ENCODE results near the gene RAI1. TPM values are rescaled to one million over a fixed set of nuclear protein-coding genes. Genes with fewer than 3 reads are reported as not detected.

The RAI1 gene
- total and polyA plus RNA-seq, 10 of the 15 experiments (the other 5 are each of a cell fraction or from before 2014, with no cell fraction given), result 0.66 to 37.7 (median 6.0) TPM

DNA sequence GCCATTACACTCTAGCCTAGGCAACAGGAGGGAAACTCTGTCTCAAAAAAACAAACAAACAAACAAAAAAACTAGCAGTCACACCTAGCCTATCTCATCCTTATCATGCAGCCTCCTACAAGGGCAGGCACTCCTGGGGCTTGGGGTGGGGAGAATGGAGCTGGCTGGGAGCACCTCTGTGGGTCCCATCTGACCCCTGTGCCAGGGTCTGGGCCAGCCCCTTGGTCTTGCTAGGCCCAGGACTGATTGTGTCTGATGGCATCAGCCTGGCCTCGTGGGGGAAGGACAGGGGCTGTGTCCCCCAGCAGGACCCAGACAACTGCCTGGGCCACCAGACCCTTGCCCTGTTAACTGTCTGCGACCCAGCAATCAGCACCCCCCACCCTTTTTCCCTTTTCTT lies 105.7 kb downstream of the RAI1 start:
- intact Hi-C loops (cut with micrococcal nuclease; ENCODE audit: unreplicated experiment) (no loop called here), in situ Hi-C loops (cut with MboI) (no loop called here)
- peaks cover 0 to 6% of the 10 kb centered on the region in 2 experiments; a peak in 2 of 4 replicates for H3K36me3 ChIP-seq (ENCODE audit: control insufficient read depth in 2 of 2, insufficient read depth in 2 of 2, low read length in 1 of 2)
- no peaks in the 10 kb centered on the region for H3K27me3 ChIP-seq (replicated peaks in 1 of 2; ENCODE audit: control insufficient read depth in 2 of 2, insufficient read depth in 2 of 2, low read length in 1 of 2)
- H4K20me1 ChIP-seq (ENCODE audit: control insufficient read depth, insufficient read depth), result no peaks in the 10 kb centered on the region
- SMC1A ChIA-PET (ENCODE audit: uncharacterized antibody, unreplicated experiment), result interaction anchor here (1.7 kb wide), 1 partner anchor 22 kb away, joined by 4 read pairs; no protein-coding TSS in a partner anchor
- POLR2A ChIA-PET, result interaction anchor here (0.8 kb wide), 1 partner anchor 38 kb away, joined by 3 read pairs; no protein-coding TSS in a partner anchor
- no peak for FAIRE-seq
- no peak overlapping the region for H3K27ac ChIP-seq (ENCODE audit: control insufficient read depth, insufficient read depth)
- CTCF ChIA-PET, result interaction anchor here (0.7 to 1.4 kb wide), 2 partner anchors 107 to 132 kb away, joined by 3 to 5 read pairs; no protein-coding TSS in a partner anchor
- WGBS (ENCODE audit: insufficient coverage, insufficient replicate concordance, low lambda C conversion rate, missing lambda C conversion rate), result 73% methylated on average over 2 of the region's 2 CpGs
- no peak for ATAC-seq
- RAD21 ChIA-PET (ENCODE audit: unreplicated experiment), result interaction anchor here (1.1 kb wide), 1 partner anchor 100 kb away, joined by 3 read pairs; no protein-coding TSS in a partner anchor
- H2AFZ ChIP-seq (ENCODE audit: control insufficient read depth, low read depth, low read length), result no peak overlapping the region
- H3K9ac ChIP-seq (ENCODE audit: control insufficient read depth, insufficient read depth, low read length), result no peak overlapping the region
- no peak for DNase-seq (ENCODE audit: low read depth, low spot score)
- BruUV-seq (replicated peaks), result no TSS peak
- no peak overlapping the region for H3K4me3 ChIP-seq
- H3K4me1 ChIP-seq (ENCODE audit: control insufficient read depth, insufficient read depth, low read length), result peaks cover 8% of the 10 kb centered on the region
- no peaks in the 10 kb centered on the region for H3K9me3 ChIP-seq (replicated peaks; ENCODE audit: control insufficient read depth, insufficient read depth, low read length)
- H3K4me2 ChIP-seq (ENCODE audit: control insufficient read depth, insufficient read depth), result no peak overlapping the region
- H3K79me2 ChIP-seq (ENCODE audit: control insufficient read depth, insufficient read depth, low read length), result no peaks in the 10 kb centered on the region
- TF ChIP-seq, protein P1, sequence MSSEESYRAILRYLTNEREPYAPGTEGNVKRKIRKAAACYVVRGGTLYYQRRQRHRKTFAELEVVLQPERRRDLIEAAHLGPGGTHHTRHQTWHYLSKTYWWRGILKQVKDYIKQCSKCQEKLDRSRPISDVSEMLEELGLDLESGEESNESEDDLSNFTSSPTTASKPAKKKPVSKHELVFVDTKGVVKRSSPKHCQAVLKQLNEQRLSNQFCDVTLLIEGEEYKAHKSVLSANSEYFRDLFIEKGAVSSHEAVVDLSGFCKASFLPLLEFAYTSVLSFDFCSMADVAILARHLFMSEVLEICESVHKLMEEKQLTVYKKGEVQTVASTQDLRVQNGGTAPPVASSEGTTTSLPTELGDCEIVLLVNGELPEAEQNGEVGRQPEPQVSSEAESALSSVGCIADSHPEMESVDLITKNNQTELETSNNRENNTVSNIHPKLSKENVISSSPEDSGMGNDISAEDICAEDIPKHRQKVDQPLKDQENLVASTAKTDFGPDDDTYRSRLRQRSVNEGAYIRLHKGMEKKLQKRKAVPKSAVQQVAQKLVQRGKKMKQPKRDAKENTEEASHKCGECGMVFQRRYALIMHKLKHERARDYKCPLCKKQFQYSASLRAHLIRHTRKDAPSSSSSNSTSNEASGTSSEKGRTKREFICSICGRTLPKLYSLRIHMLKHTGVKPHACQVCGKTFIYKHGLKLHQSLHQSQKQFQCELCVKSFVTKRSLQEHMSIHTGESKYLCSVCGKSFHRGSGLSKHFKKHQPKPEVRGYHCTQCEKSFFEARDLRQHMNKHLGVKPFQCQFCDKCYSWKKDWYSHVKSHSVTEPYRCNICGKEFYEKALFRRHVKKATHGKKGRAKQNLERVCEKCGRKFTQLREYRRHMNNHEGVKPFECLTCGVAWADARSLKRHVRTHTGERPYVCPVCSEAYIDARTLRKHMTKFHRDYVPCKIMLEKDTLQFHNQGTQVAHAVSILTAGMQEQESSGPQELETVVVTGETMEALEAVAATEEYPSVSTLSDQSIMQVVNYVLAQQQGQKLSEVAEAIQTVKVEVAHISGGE (CRISPR knock-in tag; IDR thresholded peaks at IDR 0.05), result no peak
- TF ChIP-seq NRF1 (conservative IDR thresholded peaks at IDR 0.05; ENCODE audit: low read depth, low read length) (no peak), PAX8 (IDR thresholded peaks at IDR 0.05) (no peak), MXI1 (IDR thresholded peaks at IDR 0.05; ENCODE audit: low read depth, low read length) (no peak), YBX1 (IDR thresholded peaks at IDR 0.05) (no peak), YY1 (IDR thresholded peaks at IDR 0.05; ENCODE audit: low read depth, low read length) (no peak)
- TF ChIP-seq, protein P2, sequence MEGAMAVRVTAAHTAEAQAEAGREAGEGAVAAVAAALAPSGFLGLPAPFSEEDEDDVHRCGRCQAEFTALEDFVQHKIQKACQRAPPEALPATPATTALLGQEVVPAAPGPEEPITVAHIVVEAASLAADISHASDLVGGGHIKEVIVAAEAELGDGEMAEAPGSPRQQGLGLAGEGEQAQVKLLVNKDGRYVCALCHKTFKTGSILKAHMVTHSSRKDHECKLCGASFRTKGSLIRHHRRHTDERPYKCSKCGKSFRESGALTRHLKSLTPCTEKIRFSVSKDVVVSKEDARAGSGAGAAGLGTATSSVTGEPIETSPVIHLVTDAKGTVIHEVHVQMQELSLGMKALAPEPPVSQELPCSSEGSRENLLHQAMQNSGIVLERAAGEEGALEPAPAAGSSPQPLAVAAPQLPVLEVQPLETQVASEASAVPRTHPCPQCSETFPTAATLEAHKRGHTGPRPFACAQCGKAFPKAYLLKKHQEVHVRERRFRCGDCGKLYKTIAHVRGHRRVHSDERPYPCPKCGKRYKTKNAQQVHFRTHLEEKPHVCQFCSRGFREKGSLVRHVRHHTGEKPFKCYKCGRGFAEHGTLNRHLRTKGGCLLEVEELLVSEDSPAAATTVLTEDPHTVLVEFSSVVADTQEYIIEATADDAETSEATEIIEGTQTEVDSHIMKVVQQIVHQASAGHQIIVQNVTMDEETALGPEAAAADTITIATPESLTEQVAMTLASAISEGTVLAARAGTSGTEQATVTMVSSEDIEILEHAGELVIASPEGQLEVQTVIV (IDR thresholded peaks at IDR 0.05; ENCODE audit: borderline replicate concordance, partially characterized antibody), result no peak
- TF ChIP-seq, protein P3, sequence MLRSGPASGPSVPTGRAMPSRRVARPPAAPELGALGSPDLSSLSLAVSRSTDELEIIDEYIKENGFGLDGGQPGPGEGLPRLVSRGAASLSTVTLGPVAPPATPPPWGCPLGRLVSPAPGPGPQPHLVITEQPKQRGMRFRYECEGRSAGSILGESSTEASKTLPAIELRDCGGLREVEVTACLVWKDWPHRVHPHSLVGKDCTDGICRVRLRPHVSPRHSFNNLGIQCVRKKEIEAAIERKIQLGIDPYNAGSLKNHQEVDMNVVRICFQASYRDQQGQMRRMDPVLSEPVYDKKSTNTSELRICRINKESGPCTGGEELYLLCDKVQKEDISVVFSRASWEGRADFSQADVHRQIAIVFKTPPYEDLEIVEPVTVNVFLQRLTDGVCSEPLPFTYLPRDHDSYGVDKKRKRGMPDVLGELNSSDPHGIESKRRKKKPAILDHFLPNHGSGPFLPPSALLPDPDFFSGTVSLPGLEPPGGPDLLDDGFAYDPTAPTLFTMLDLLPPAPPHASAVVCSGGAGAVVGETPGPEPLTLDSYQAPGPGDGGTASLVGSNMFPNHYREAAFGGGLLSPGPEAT (IDR thresholded peaks at IDR 0.05; ENCODE audit: low read depth), result no peak
- TF ChIP-seq, protein P4, sequence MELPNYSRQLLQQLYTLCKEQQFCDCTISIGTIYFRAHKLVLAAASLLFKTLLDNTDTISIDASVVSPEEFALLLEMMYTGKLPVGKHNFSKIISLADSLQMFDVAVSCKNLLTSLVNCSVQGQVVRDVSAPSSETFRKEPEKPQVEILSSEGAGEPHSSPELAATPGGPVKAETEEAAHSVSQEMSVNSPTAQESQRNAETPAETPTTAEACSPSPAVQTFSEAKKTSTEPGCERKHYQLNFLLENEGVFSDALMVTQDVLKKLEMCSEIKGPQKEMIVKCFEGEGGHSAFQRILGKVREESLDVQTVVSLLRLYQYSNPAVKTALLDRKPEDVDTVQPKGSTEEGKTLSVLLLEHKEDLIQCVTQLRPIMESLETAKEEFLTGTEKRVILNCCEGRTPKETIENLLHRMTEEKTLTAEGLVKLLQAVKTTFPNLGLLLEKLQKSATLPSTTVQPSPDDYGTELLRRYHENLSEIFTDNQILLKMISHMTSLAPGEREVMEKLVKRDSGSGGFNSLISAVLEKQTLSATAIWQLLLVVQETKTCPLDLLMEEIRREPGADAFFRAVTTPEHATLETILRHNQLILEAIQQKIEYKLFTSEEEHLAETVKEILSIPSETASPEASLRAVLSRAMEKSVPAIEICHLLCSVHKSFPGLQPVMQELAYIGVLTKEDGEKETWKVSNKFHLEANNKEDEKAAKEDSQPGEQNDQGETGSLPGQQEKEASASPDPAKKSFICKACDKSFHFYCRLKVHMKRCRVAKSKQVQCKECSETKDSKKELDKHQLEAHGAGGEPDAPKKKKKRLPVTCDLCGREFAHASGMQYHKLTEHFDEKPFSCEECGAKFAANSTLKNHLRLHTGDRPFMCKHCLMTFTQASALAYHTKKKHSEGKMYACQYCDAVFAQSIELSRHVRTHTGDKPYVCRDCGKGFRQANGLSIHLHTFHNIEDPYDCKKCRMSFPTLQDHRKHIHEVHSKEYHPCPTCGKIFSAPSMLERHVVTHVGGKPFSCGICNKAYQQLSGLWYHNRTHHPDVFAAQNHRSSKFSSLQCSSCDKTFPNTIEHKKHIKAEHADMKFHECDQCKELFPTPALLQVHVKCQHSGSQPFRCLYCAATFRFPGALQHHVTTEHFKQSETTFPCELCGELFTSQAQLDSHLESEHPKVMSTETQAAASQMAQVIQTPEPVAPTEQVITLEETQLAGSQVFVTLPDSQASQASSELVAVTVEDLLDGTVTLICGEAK (IDR thresholded peaks at IDR 0.05; ENCODE audit: borderline replicate concordance), result no peak
- TF ChIP-seq, protein P5, sequence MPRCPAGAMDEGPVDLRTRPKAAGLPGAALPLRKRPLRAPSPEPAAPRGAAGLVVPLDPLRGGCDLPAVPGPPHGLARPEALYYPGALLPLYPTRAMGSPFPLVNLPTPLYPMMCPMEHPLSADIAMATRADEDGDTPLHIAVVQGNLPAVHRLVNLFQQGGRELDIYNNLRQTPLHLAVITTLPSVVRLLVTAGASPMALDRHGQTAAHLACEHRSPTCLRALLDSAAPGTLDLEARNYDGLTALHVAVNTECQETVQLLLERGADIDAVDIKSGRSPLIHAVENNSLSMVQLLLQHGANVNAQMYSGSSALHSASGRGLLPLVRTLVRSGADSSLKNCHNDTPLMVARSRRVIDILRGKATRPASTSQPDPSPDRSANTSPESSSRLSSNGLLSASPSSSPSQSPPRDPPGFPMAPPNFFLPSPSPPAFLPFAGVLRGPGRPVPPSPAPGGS (IDR thresholded peaks at IDR 0.05; ENCODE audit: borderline replicate concordance, insufficient read depth, low read depth, low read length, poor library complexity, severe bottlenecking), result no peak
